ENCODE data around the gene ZNF501. TPM values are rescaled to one million over a fixed set of nuclear protein-coding genes. Genes with fewer than 3 reads are reported as not detected.

The ZNF501 gene
- total RNA-seq, 5 donors from 2014 or later (not counting 1 experiment from before 2014, with no cell fraction given) = 0.65 to 7.5 (median 4.6) TPM

GRCh38 chr3:44761424-44762169, 32.2 kb downstream of the ZNF501 start, which contains the start of the genes KIAA1143 and KIF15:
Gene KIAA1143 (minus strand): TSS chr3:44761619. CDS start chr3:44761602, 17 bp downstream.
Gene KIF15 (plus strand): TSS chr3:44761794. CDS start chr3:44761866, 72 bp downstream.
- peaks cover 5% of the 10 kb centered on the region for H3K9me3 ChIP-seq
- H3K4me1 Mint-ChIP-seq = peaks cover 34 to 37% (median 34%) of the 10 kb centered on the region in 3 donors
- peak within 1 kb of the TSS; percentile 85 to 89 (median 85) for H3K4me3 Mint-ChIP-seq
- under 1% methylated on average over 64 of the region's 64 CpGs for WGBS (ENCODE audit: insufficient coverage)
- peak within 1 kb of the TSS; percentile 77 for H3K27ac ChIP-seq (ENCODE audit: low read length)
- H3K27me3 ChIP-seq (replicated peaks in 1 of 2; ENCODE audit: control insufficient read depth in 2 of 2, extremely low read depth in 1 of 2, insufficient read depth in 2 of 2, low read length in 1 of 2) = no peaks in the 10 kb centered on the region
- H3K36me3 ChIP-seq (ENCODE audit: control insufficient read depth in 2 of 2, extremely low read depth in 1 of 2, insufficient read depth in 1 of 2, low read length in 1 of 2) = peaks cover 4 to 5% of the 10 kb centered on the region in 2 donors
- peaks cover 0 to 18% (median 9%) of the 10 kb centered on the region in 3 donors for H3K9me3 Mint-ChIP-seq
- H3K4me3 ChIP-seq (ENCODE audit: control insufficient read depth in 1 of 2, extremely low read depth in 1 of 2, low read length in 1 of 2) = peak within 1 kb of the TSS; percentile 89 to 99
- peaks cover 26% of the 10 kb centered on the region for H3K36me3 Mint-ChIP-seq
- H3K27ac Mint-ChIP-seq = peak within 1 kb of the TSS; percentile 77 to 80
- CTCF ChIA-PET = interaction anchor here in 1 of 2 donors (1.2 to 1.4 kb wide), 2 partner anchors 32 to 248 kb away, joined by 3 to 5 read pairs; partner anchors contain the start of gene ZNF501
- POLR2A ChIA-PET = interaction anchor here in 1 of 2 donors (0.6 to 1.2 kb wide), 3 partner anchors 32 to 438 kb away, joined by 3 read pairs; partner anchors contain the start of genes EXOSC7, ZDHHC3 and ZNF501
- ATAC-seq (replicated peaks in 1 of 4) (peak; percentile 97 to 99 (median 98)), DNase-seq (peak; percentile 84 to 100 (median 93))
- peaks cover 11 to 16% of the 10 kb centered on the region in 2 experiments for H3K4me1 ChIP-seq (ENCODE audit: control insufficient read depth in 1 of 2, extremely low read depth in 1 of 2, insufficient read depth in 2 of 2, low read length in 2 of 2)
- H3K27me3 Mint-ChIP-seq = no peaks in the 10 kb centered on the region

DNA sequence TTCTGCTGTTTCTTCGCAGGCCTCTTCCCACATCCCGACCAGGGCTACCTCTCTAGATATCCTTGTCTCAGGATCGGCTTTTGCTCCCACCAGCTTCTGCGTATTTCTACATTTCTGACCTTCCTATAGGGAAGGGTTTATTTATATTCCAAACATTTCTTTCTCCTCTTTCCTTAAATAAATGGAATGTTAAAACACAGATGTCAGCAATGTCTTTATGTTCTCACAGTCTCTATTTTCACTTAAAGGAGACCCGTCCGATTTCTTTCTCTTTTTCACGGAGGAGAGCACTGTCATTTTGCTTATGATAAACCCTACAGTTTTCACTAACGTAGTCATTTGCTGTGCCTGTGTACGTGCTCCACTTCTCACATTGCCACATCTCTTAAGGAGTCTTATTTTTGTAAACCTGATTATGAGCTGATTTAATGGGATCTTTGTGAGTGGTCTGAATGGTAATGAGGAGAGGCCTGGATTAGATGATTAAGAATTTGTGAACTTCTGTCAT, 32.8 kb downstream of the ZNF501 start:
- peaks cover 3 to 16% (median 8%) of the 10 kb centered on the region in 3 donors for H3K9me3 Mint-ChIP-seq
- no CpG with 5 or more reads among the region's 9 CpGs for WGBS (ENCODE audit: insufficient coverage)
- no peak for ATAC-seq (replicated peaks in 1 of 4)
- H3K27ac Mint-ChIP-seq = no peak overlapping the region
- H3K36me3 Mint-ChIP-seq = peaks cover 24% of the 10 kb centered on the region
- Histone ChIP-seq H3K9me3 (no peaks in the 10 kb centered on the region), H3K4me1 (ENCODE audit: control insufficient read depth in 1 of 2, extremely low read depth in 1 of 2, insufficient read depth in 2 of 2, low read length in 2 of 2) (peaks cover 11 to 16% of the 10 kb centered on the region in 2 experiments), H3K27ac (ENCODE audit: low read length) (no peak overlapping the region), H3K4me3 (ENCODE audit: control insufficient read depth in 1 of 2, extremely low read depth in 1 of 2, low read length in 1 of 2) (peak overlapping the region; percentile 89 to 99), H3K36me3 (ENCODE audit: control insufficient read depth in 2 of 2, extremely low read depth in 1 of 2, insufficient read depth in 1 of 2, low read length in 1 of 2) (peaks cover 4 to 5% of the 10 kb centered on the region in 2 donors), H3K27me3 (replicated peaks in 1 of 2; ENCODE audit: control insufficient read depth in 2 of 2, extremely low read depth in 1 of 2, insufficient read depth in 2 of 2, low read length in 1 of 2) (no peaks in the 10 kb centered on the region)
- peak overlapping the region; percentile 85 to 89 (median 85) for H3K4me3 Mint-ChIP-seq
- peak in 1 of 35 experiments; percentile 6 for DNase-seq
- no peaks in the 10 kb centered on the region for H3K27me3 Mint-ChIP-seq
- H3K4me1 Mint-ChIP-seq = peaks cover 30 to 35% (median 32%) of the 10 kb centered on the region in 3 donors
- ChIA-PET POLR2A (interaction anchor here (0.7 to 1.2 kb wide), 3 partner anchors 214 to 423 kb away, joined by 3 to 5 read pairs (median 3); partner anchors contain the start of genes EXOSC7 (in 1 of the 2), TCAIM (in 1 of the 2) and ZDHHC3 (in 1 of the 2)), CTCF (interaction anchor here in 1 of 2 donors (1.2 to 1.4 kb wide), 2 partner anchors 33 to 249 kb away, joined by 3 to 5 read pairs; partner anchors contain the start of gene ZNF501)

DNA sequence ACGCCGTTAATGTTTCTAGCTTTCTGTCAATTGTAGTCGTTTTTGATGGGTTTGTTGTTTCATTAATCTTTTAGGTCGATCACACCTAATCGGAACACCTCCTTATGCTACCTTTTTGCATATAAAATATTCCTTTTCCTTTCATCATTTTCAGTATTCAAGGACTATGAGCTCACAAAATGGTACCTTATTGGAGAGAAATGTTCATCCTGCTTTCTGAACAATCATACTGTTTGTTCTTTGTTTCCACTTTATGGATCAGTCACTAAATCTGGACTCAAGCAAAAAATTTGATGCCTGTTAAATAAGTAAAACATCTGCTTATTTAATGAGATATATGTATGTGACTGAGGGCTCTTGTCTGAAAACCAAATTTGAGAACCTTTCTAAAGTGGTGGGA, 33.3 kb downstream of the ZNF501 start:
- no peaks in the 10 kb centered on the region for H3K27me3 Mint-ChIP-seq
- H3K27ac Mint-ChIP-seq = no peak overlapping the region
- Histone ChIP-seq H3K4me3 (ENCODE audit: control insufficient read depth in 1 of 2, extremely low read depth in 1 of 2, low read length in 1 of 2) (no peak overlapping the region), H3K27ac (ENCODE audit: low read length) (no peak overlapping the region), H3K4me1 (ENCODE audit: control insufficient read depth in 1 of 2, extremely low read depth in 1 of 2, insufficient read depth in 2 of 2, low read length in 2 of 2) (peaks cover 11 to 16% of the 10 kb centered on the region in 2 experiments), H3K27me3 (replicated peaks in 1 of 2; ENCODE audit: control insufficient read depth in 2 of 2, extremely low read depth in 1 of 2, insufficient read depth in 2 of 2, low read length in 1 of 2) (no peaks in the 10 kb centered on the region), H3K36me3 (ENCODE audit: control insufficient read depth in 2 of 2, extremely low read depth in 1 of 2, insufficient read depth in 1 of 2, low read length in 1 of 2) (peaks cover under 1 to 4% of the 10 kb centered on the region in 2 donors), H3K9me3 (no peaks in the 10 kb centered on the region)
- H3K4me1 Mint-ChIP-seq = peaks cover 26 to 30% (median 27%) of the 10 kb centered on the region in 3 donors
- no CpG with 5 or more reads among the region's 5 CpGs for WGBS (ENCODE audit: insufficient coverage)
- H3K36me3 Mint-ChIP-seq = peaks cover 19% of the 10 kb centered on the region
- DNase-seq (no peak), ATAC-seq (replicated peaks in 1 of 4) (no peak)
- POLR2A ChIA-PET = interaction anchor here (0.7 kb wide), 2 partner anchors 243 to 424 kb away, joined by 3 to 5 read pairs; partner anchors contain the start of gene TCAIM (in 1 of the 2)
- CTCF ChIA-PET = interaction anchor here (0.7 to 1.2 kb wide), 2 partner anchors 33 to 100 kb away, joined by 5 to 7 read pairs; partner anchors contain the start of gene ZNF501 (in 1 of the 2)
- peaks cover 4 to 11% (median 4%) of the 10 kb centered on the region in 3 donors for H3K9me3 Mint-ChIP-seq
- H3K4me3 Mint-ChIP-seq = peak overlapping the region; percentile 85 to 89 (median 85)

- H3K27me3 ChIP-seq (replicated peaks in 1 of 2; ENCODE audit: control insufficient read depth in 2 of 2, extremely low read depth in 1 of 2, insufficient read depth in 2 of 2, low read length in 1 of 2) = no peaks in the 10 kb centered on the region
Measured at GRCh38 chr3:44764248-44764647, 34.8 kb downstream of the ZNF501 start.

DNA sequence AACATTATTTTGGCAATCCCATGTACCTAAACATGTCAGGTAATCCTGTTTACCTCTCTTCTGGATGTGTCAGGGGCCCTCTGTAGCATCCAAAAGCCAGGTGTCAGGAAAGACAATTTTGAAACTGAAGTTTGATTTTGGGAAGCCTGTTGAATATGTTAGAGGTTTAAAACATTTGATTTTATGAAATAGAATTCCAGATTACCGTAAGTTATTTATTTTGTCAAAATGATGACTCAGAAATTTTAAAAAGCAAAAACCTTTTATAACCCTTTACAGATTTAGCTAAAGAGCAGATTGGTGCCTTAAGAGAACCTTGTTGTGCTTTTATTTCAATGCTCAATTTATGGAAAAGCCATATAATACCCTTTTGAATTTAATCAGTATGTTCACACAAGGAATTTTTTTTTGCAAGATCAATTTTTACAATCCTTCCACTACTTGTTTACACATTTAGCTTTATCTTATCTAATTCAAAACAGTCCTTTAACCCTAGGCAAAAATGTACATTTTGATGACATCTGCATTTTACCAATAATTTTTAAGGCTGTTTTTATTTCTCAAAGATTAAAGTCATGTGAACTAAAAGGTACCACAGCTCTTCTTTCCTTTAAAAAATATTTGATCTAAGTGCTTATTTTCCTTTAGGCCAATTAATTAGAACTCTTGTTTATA, 42.1 kb downstream of the ZNF501 start:
- ChIA-PET CTCF (interaction anchor here in 1 of 2 donors (0.7 kb wide), 1 partner anchor 38 kb away, joined by 4 read pairs; no protein-coding TSS in a partner anchor), POLR2A (interaction anchor here (0.6 to 0.7 kb wide), 2 partner anchors 12 to 43 kb away, joined by 3 read pairs; no protein-coding TSS in a partner anchor)
- Mint-ChIP-seq H3K27me3 (no peaks in the 10 kb centered on the region), H3K27ac (no peak overlapping the region), H3K4me3 (no peak overlapping the region), H3K9me3 (peaks cover 8 to 15% (median 10%) of the 10 kb centered on the region in 3 donors), H3K36me3 (peaks cover 4% of the 10 kb centered on the region), H3K4me1 (no peaks in the 10 kb centered on the region)
- Histone ChIP-seq H3K4me1 (ENCODE audit: control insufficient read depth in 1 of 2, extremely low read depth in 1 of 2, insufficient read depth in 2 of 2, low read length in 2 of 2) (no peaks in the 10 kb centered on the region), H3K27ac (ENCODE audit: low read length) (no peak overlapping the region), H3K36me3 (ENCODE audit: control insufficient read depth in 2 of 2, extremely low read depth in 1 of 2, insufficient read depth in 1 of 2, low read length in 1 of 2) (no peaks in the 10 kb centered on the region), H3K9me3 (peaks cover 3% of the 10 kb centered on the region), H3K27me3 (replicated peaks in 1 of 2; ENCODE audit: control insufficient read depth in 2 of 2, extremely low read depth in 1 of 2, insufficient read depth in 2 of 2, low read length in 1 of 2) (no peaks in the 10 kb centered on the region), H3K4me3 (ENCODE audit: control insufficient read depth in 1 of 2, extremely low read depth in 1 of 2, low read length in 1 of 2) (no peak overlapping the region)
- DNase-seq = no peak
- no CpG with 5 or more reads among the region's 1 CpG for WGBS (ENCODE audit: insufficient coverage)
- no peak for ATAC-seq (replicated peaks in 1 of 4)

More at GRCh38 chr3:44764248-44764647, 34.8 kb downstream of the ZNF501 start:
- ATAC-seq (replicated peaks in 1 of 4) (no peak), DNase-seq (no peak)
- peaks cover 11 to 16% of the 10 kb centered on the region in 2 experiments for H3K4me1 ChIP-seq (ENCODE audit: control insufficient read depth in 1 of 2, extremely low read depth in 1 of 2, insufficient read depth in 2 of 2, low read length in 2 of 2)
- H3K27ac Mint-ChIP-seq = no peak overlapping the region
- H3K9me3 Mint-ChIP-seq = peaks cover 0 to 4% (median 1%) of the 10 kb centered on the region in 3 donors
- no peak overlapping the region for H3K4me3 Mint-ChIP-seq
- H3K36me3 ChIP-seq (ENCODE audit: control insufficient read depth in 2 of 2, extremely low read depth in 1 of 2, insufficient read depth in 1 of 2, low read length in 1 of 2) = peaks cover 0 to under 1% of the 10 kb centered on the region in 2 donors
- POLR2A ChIA-PET = no interaction called here
- H3K4me1 Mint-ChIP-seq = peaks cover 15 to 18% (median 15%) of the 10 kb centered on the region in 3 donors
- no peaks in the 10 kb centered on the region for H3K27me3 Mint-ChIP-seq
- H3K4me3 ChIP-seq (ENCODE audit: control insufficient read depth in 1 of 2, extremely low read depth in 1 of 2, low read length in 1 of 2) = no peak overlapping the region
- peaks cover 5% of the 10 kb centered on the region for H3K36me3 Mint-ChIP-seq
- H3K9me3 ChIP-seq = no peaks in the 10 kb centered on the region
- H3K27ac ChIP-seq (ENCODE audit: low read length) = no peak overlapping the region
- CTCF ChIA-PET = no interaction called here

Data from T-cell (primary cell).